Neutrophil (primary cell): ENCODE data around the gene VEZF1.

Source experiments
- H3K27ac ChIP-seq: fragments of 200-600 bp; sonication (generic); 2 replicates; pipeline ENCODE4 v1.5.1; 2016; ENCODE audit warnings: mild to moderate bottlenecking, moderate library complexity
- H3K27me3 ChIP-seq: fragments of 200-600 bp; sonication (generic); 2 replicates; pipeline ENCODE4 v1.6.0; 2016; ENCODE audit warnings: mild to moderate bottlenecking
- H3K36me3 ChIP-seq: fragments of 200-600 bp; sonication (generic); 2 replicates; pipeline ENCODE4 v1.5.1; 2017
- H3K4me1 ChIP-seq, 2 experiments: fragments of 200-600 bp in 1 of 2; sonication (generic) in 1 of 2; 1 replicate in 1 of 2; 2 replicates in 1 of 2; pipeline versions ENCODE4 v1.5.1 to v1.6.1; 2013 to 2016; ENCODE audit warnings: low read depth in 1 of 2, low read length in 1 of 2, mild to moderate bottlenecking in 1 of 2, moderate library complexity in 1 of 2; ENCODE audit not compliant: control insufficient read depth in 1 of 2, insufficient read depth in 1 of 2
- H3K4me3 ChIP-seq, 2 experiments: fragments of 200-600 bp in 1 of 2; sonication (generic) in 1 of 2; 1 replicate in 1 of 2; 2 replicates in 1 of 2; pipeline ENCODE4 v1.5.1; 2013 to 2016; ENCODE audit warnings: low read depth in 1 of 2, low read length in 1 of 2, mild to moderate bottlenecking in 1 of 2, moderate library complexity in 1 of 2
- H3K9me3 ChIP-seq: fragments of 200-600 bp; sonication (generic); 2 replicates; pipeline ENCODE4 v1.5.1; 2016
- CTCF ChIP-seq: fragments of 200-600 bp; sonication (generic); IDR thresholded peaks from 2 replicates; pipeline ENCODE4 v1.5.1; 2016; ENCODE audit warnings: antibody characterized with exemption

The VEZF1 gene

GRCh38 chr17:57983446-57983845 lies 4.6 kb downstream of the VEZF1 start:
- Histone ChIP-seq H3K4me3 (no peak overlapping the region), H3K4me1 (peaks cover 47 to 56% of the 10 kb centered on the region in 2 experiments), H3K36me3 (peaks cover 46% of the 10 kb centered on the region), H3K27me3 (no peaks in the 10 kb centered on the region), H3K9me3 (no peaks in the 10 kb centered on the region), H3K27ac (peak overlapping the region; percentile 41)
- TF ChIP-seq CTCF: no peak

GRCh38 chr17:57982452-57983170 lies 5.4 kb downstream of the VEZF1 start:
- H3K9me3 ChIP-seq: no peaks in the 10 kb centered on the region
- no peak overlapping the region for H3K4me3 ChIP-seq
- TF ChIP-seq CTCF: no peak
- peaks cover 47 to 54% of the 10 kb centered on the region in 2 experiments for H3K4me1 ChIP-seq
- peaks cover 54% of the 10 kb centered on the region for H3K36me3 ChIP-seq
- H3K27ac ChIP-seq: no peak overlapping the region
- H3K27me3 ChIP-seq: no peaks in the 10 kb centered on the region

GRCh38 chr17:57980522-57980921 lies 7.5 kb downstream of the VEZF1 start:
- Histone ChIP-seq H3K36me3 (peaks cover 75% of the 10 kb centered on the region), H3K9me3 (no peaks in the 10 kb centered on the region), H3K4me3 (no peak overlapping the region), H3K27me3 (no peaks in the 10 kb centered on the region), H3K4me1 (peaks cover 30 to 39% of the 10 kb centered on the region in 2 experiments), H3K27ac (peak overlapping the region; percentile 19)
- no peak for TF ChIP-seq CTCF

- TF ChIP-seq CTCF: no peak
- H3K4me3 ChIP-seq: no peak overlapping the region
- peaks cover 89% of the 10 kb centered on the region for H3K36me3 ChIP-seq
- no peaks in the 10 kb centered on the region for H3K9me3 ChIP-seq
- no peak overlapping the region for H3K27ac ChIP-seq
- no peaks in the 10 kb centered on the region for H3K27me3 ChIP-seq
- H3K4me1 ChIP-seq: peaks cover 15 to 25% of the 10 kb centered on the region in 2 experiments
Measured at GRCh38 chr17:57979076-57979475, 9.0 kb downstream of the VEZF1 start.

- no peaks in the 10 kb centered on the region for H3K27me3 ChIP-seq
- H3K27ac ChIP-seq: no peak overlapping the region
- H3K36me3 ChIP-seq: peaks cover 100% of the 10 kb centered on the region
- H3K4me3 ChIP-seq: no peak overlapping the region
- TF ChIP-seq CTCF: no peak
- H3K9me3 ChIP-seq: no peaks in the 10 kb centered on the region
- H3K4me1 ChIP-seq: peaks cover 0 to 3% of the 10 kb centered on the region in 2 experiments
Measured at GRCh38 chr17:57976594-57976993, 11.5 kb downstream of the VEZF1 start.
